IPS-18c (cell line): ENCODE results near the gene ARHGEF28.

Experiments
- H3K4me3 ChIP-seq: 2 replicates; pipeline ENCODE4 v1.7.0; 2013; ENCODE audit warnings: low read depth, mild to moderate bottlenecking, low read length, moderate library complexity; ENCODE audit not compliant: insufficient read depth
- H3K9me3 ChIP-seq: one replicate; pipeline ENCODE4 v1.6.1; 2013; ENCODE audit warnings: mild to moderate bottlenecking, low read length, moderate library complexity; ENCODE audit not compliant: control insufficient read depth, insufficient read depth

Gene ARHGEF28

DNA sequence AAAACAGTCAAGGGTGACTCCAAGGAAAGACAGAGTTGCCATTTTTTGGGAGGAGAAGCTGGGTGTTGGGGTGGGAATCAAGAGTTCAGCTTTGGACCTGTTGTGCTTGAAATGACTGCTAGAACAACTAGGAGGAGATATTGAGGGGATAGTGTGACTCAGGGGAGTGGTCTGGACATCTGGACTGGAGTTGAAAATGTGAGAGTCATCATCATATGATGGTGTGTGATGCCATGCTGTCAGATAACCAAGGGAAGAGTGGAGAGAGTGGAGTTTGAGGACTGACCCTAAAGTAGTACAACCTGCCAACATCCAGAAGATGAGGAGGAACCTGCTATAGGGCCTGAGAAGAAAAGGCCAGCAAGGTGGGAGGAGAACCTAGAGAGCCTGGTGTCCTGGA lies 199.7 kb downstream of the ARHGEF28 start:
- H3K4me3 ChIP-seq: no peak overlapping the region
- H3K9me3 ChIP-seq: no peaks in the 10 kb centered on the region

DNA sequence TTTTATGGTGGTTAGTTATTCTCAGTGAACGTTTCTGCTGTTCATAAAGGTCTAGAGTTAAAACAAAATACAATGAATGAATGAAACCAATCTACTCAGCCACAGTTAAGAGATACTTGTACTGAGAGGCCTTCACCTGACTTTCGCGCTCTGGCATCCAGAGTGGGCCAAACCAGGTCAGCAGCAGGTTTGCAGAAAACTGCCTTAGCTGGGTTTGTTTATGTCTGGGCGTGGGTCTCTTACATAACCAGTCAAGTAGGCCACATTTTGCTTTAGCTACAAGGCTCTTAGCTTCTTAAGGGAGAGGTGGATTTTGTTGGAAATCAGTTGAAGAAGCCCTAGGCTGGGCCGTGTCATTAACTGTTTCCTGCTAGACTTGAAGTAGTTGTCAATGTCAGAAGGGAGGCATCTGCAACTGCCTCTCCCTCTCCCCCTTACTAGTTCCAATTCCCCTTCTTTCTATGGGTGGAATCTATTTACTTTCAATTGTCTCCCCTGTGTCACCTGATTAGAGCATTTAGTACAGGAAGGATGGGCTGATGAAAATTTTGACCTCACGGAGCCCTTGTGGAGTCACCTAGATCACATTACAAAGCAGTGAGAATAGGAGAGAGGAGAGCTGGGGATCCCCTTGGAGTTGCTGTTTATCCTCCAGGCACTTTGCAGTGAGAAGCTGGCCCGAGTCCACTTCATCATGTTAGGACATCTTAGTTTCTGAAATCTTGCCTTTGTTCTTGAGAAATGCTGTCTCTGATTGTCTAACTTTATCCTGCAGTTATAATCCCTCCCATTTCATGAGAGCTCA lies 200.5 kb downstream of the ARHGEF28 start:
- H3K4me3 ChIP-seq: no peak overlapping the region
- H3K9me3 ChIP-seq: no peaks in the 10 kb centered on the region

DNA sequence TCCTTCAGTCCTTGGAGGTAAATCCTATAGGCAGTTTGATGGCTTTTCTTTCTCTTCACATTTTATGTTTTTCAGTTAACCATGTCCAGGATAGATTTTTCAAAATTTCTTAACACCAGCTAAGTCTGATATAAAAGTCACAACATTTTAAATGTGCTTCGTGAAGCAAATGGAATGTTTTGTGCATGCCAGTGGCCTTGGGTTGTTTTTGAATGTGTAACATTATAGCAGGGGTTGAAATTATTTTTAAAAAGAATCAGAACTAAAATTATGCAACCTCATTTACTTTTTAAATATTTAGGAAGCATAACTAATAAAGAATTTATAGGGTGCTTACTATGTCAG lies 201.1 kb downstream of the ARHGEF28 start:
- Histone ChIP-seq H3K9me3 (no peaks in the 10 kb centered on the region), H3K4me3 (no peak overlapping the region)

DNA sequence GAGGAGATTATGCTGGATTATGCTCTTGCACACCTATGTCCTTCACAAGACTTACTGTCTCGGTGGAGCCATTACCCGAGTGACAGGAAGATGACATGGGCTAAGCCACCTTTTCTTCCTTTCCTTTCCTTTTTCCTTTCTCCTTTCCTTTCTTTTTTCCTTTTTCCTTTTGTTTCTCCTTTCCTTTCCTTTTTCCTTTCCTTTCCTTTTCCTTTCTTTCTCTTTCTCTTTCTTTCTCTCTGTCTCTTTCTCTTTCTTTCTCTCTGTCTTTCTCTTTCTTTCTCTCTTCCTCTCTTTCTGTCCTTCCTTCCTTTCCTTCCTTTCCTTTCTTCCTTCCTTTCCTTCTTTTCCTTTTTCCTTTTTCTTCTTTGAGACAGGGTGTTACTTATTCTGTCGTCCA lies 202.5 kb downstream of the ARHGEF28 start:
- Histone ChIP-seq H3K9me3 (no peaks in the 10 kb centered on the region), H3K4me3 (no peak overlapping the region)

DNA sequence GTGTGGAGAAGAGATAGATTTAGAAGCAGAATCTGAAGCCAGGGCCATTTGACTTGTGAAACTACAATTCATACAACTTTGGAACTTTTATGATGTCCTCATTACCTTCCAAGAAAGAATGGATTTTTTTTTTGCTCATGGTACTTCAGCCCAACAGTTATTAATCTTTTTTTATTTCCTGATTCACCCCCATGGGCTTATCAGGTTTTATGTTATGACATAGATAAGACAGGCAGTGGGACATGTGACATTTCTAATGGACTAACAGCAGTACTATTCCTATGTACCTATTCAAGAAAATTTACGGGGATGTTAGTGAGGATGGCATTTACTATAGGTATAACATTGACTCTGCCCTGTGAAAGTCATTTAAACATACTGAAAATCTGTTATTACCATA lies 204.7 kb downstream of the ARHGEF28 start:
- no peak overlapping the region for H3K4me3 ChIP-seq
- H3K9me3 ChIP-seq: no peaks in the 10 kb centered on the region

DNA sequence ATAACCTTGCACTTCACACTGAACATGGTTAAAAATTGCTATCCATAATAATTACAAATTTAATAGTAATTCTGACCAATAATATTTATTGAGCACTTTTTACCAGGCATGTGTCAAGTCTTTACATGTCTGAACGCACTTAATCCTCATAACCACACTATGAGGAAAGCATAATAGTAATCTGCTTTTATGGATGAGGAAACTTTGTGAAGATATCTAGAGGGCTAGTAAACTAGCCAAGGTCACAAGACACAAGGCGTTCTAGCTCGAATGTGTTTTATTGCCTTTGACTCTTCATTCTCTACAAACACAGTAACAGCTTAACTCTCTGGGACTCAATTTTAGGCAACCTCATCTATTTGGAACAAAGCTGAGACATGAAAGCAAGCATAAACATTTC lies 205.1 kb downstream of the ARHGEF28 start:
- Histone ChIP-seq H3K9me3 (no peaks in the 10 kb centered on the region), H3K4me3 (no peak overlapping the region)

DNA sequence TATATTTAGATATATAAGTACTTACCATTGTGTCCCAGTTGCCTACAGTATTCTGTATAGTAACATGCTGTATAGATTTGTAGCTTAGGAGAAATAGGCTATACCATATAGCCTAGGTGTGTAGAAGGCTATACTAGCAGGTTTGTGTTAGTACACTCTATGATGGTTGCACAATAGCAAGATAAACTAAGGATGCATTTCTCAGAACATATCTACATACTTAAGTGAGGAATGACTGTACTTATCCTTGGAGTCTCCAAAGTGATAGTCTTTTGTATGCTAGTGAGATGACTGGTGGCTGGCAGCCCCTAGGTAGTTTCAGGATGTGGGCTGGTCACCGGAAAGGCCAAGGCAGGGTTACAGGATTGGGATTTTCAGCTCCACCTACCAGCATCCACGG lies 208.7 kb downstream of the ARHGEF28 start:
- H3K9me3 ChIP-seq: no peaks in the 10 kb centered on the region
- no peak overlapping the region for H3K4me3 ChIP-seq

DNA sequence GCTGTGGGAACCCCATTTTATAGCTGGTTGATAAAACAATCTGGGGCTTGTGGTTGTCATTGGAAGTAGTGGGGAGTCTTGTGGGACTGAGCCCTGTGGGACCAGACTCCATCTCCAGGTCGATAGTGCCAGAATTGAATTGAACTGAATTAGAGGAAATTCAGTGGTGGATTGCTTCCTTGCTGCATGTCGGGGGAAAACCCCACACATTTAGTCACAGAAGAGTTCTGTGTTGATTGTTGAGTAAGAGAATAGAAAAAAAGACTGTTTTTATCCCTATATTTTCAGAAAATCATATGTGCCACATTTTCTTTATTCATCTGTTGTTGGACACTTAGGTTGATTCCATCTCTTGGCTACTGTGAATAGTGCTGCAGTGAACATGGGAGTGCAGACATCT lies 209.7 kb downstream of the ARHGEF28 start:
- Histone ChIP-seq H3K9me3 (no peaks in the 10 kb centered on the region), H3K4me3 (no peak overlapping the region)

DNA sequence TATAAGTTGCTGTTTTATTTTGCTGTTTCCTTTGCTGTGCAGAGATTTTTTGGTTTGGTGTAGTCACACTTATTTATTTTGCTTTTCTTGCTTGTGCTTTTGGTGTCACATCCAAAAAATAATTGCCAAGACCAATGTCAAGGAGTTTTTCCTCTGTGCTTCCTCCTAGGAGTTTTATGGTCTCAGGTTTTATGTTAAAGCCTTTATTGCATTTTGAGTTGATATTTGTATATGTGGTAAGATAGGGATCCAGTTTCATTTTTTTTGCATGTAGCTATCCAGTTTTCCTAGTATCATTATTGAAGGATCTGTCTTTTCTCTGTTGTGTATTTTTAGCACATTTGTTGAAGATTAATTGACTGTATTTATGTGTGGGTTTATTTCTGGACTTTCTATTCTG lies 210.6 kb downstream of the ARHGEF28 start:
- Histone ChIP-seq H3K9me3 (no peaks in the 10 kb centered on the region), H3K4me3 (no peak overlapping the region)

DNA sequence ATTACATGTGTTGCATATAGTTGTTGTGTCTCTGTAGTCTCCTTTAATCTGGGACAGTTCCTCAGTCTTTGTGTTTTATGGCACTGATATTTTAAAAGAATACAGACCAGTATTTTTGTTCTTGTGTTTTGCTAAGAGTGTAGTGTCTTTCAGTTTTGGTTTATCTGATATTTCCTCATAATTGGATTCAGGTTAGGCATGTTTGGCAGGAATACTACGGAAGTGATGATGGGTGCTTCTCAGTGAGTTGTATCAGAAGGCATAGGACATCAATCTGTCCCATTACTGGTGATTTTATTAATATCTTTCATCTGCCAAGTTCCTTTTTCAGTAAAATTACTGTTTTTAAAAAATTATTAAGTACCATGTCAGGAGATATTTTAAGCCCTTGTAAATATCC lies 212.9 kb downstream of the ARHGEF28 start:
- no peaks in the 10 kb centered on the region for H3K9me3 ChIP-seq
- H3K4me3 ChIP-seq: no peak overlapping the region

DNA sequence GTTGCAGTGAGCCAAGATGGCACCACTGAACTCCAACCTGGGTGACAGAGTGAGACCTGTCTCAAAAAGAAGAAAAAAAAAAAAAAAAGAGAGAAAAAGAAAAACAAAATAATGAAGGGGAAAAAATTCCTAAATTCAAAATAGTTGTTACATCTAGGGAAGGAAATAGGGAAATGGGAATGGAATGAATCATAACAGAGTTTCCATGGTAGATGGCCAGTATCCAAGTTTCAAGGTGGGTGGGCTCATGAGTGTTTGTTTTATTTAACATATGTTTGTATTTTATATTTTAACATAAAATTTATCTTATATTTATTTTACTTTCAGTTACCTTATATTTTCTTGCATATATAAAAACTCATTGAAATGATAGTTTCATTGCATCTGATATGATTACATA lies 215.6 kb downstream of the ARHGEF28 start:
- H3K4me3 ChIP-seq: no peak overlapping the region
- H3K9me3 ChIP-seq: no peaks in the 10 kb centered on the region

DNA sequence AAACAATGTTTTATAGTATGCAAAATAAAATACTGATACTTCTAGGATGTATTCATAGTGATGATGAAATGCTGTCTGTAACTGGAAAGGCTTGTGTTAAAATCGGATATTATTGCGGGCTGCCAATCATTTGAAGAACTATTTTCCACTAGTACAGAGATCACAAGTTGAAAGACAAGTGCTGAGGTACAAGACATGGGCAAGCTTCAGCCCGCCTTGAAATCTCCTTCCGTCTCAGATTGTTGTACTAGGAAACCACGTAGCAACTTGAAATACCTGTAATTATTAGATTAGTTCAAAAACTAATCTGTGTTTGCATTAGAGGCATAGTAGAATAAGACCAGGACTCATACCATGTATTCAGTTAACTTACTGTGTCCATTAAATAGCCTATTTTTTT lies 218.2 kb downstream of the ARHGEF28 start:
- H3K9me3 ChIP-seq: no peaks in the 10 kb centered on the region
- no peak overlapping the region for H3K4me3 ChIP-seq

DNA sequence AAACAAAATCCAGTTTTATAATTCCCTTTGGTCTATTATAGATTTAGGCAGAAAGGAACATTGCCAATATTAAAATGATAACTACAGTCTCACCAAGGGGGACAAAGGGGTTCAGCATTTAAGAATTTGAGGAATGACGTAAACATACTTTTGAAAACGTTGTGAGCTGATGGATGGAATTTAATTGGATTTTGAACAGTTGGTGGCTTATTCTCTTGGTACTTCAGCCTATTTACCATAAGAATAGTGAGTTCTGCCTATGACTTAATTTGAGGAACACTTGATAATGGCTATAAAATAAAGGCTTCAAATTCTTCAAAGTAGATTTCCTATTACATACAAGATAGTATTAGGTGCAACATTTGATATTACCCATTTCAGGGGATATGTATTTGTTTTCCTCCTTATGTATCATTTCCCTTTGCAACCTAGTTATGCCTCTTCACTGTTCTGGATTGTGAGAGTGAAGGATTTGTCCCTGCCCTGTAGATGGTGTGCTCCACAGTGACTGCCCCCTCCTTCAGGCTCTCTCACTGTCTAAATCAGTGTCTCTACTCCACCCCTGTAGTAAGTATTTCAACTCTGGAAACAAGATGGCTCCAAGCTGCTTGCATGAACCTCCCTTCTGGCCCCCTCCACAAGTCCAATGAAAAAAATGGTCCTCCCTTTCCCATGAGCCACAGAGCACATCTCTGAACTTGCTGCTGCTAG lies 225.6 kb downstream of the ARHGEF28 start:
- Histone ChIP-seq H3K9me3 (no peaks in the 10 kb centered on the region), H3K4me3 (no peak overlapping the region)

DNA sequence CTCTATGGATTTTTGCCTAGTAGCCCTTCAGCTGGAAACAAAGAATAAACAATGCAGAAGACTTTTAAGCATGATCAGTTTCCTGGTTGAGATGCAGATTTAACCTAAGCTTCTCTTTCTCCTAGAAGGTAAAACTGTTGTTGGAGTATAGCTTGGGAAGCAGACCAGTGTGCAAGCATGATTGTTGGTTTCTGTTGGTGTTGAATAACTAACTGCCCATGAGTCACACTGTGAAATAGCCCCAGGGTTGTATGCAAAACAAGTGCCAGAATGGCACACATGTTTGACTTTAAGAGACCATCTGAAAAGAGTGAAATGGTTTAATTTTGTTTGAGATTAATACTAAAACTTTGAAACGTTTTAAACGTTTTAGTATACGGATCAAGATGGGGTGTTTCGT lies 227.1 kb downstream of the ARHGEF28 start:
- H3K9me3 ChIP-seq: no peaks in the 10 kb centered on the region

DNA sequence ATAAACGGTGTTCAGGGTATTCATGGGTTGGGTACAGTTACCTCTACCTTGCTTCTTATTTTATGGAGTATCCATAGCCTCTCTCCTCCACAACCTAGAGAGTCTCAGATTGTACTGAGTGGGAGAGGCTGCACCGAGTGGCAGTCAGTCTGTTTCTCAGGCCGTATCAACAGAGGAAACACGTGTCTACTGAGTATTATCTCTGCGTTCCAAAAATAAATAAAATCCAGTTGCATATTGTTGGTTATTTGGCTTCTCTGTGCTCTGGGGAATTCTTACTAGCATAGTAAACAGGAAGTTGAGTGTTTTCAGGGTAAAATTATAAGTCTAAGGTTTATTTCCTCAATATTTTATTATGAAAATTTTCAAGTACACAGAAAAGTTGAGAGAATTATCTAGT lies 231.0 kb downstream of the ARHGEF28 start:
- Histone ChIP-seq H3K9me3 (no peaks in the 10 kb centered on the region), H3K4me3 (no peak overlapping the region)

More for the DNA sequence above, 227.1 kb downstream of the ARHGEF28 start:
- H3K4me3 ChIP-seq: no peak overlapping the region

DNA sequence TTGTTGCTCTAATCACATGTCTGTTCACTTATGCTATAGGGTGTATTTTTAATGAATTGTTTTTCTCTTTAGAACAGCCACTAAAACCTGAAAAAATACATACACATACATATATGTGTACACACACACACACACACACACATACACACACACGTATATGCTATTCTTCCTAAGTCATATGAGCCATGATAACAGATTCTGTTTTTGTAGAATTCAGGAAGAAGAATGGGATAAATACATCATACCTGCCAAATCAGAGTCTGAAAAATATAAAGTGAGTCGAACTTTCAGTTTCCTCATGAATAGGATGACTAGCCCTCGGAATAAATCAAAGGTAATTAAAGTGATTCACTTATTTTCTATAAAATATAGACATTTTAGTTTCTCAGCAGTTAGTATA lies 231.4 kb downstream of the ARHGEF28 start:
- no peaks in the 10 kb centered on the region for H3K9me3 ChIP-seq
- H3K4me3 ChIP-seq: no peak overlapping the region

DNA sequence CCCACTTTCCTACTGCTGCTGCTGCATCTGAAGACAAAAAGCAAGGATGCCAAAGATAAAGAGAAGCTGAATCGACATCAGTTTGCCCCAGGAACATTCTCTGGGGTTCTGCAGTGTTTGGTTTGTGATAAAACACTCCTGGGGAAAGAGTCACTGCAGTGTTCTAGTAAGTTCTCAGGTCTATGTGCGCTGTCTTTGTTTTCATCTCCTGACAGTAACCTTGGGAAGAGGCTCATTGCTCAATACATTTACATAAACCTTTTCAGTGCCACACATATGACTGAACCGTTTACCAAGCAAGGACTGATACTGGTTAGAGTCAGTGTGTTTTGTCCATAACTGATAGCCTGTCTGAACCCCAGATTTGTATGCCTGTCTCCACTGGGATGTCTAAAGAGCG lies 232.1 kb downstream of the ARHGEF28 start:
- Histone ChIP-seq H3K4me3 (no peak overlapping the region), H3K9me3 (no peaks in the 10 kb centered on the region)

DNA sequence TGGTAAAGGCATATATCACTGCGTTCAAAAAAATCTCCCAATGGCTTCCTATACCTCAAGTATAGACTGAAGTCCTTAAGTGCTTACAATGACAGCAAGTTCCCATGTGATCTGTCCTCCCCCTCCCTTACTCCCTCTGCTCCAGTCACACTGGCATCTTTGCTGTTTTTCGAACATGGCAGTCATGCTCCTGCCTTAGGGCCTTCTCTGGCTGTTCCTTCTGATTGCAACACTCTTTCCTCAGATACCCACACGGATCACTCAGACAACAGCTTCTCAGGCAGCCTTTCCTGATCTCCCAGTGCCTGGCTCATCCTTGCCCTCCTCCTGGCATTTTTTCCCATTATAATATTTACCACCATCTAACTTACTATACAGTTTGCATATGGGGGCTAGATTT lies 232.8 kb downstream of the ARHGEF28 start:
- H3K4me3 ChIP-seq: no peak overlapping the region
- no peaks in the 10 kb centered on the region for H3K9me3 ChIP-seq

DNA sequence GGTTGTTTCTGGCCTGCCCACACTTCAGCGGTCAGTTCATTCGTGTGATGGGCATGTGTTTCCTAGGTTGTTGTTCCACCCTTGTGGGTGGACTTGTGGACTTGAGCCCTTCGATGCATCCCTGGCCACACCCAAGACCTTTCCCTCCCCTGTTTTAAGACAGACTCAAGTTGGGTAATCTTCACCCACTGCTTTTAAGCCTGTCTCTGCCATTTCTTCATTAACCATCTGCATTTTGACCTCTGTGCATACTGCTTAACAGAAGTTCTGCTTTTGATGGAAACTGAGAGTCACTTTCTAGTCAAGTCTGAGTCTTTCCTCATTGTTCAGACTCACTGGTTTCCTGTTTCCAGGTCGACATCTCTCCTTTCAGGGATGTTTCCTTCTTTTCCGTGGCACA lies 233.7 kb downstream of the ARHGEF28 start:
- H3K9me3 ChIP-seq: no peaks in the 10 kb centered on the region

More for the DNA sequence above, 233.7 kb downstream of the ARHGEF28 start:
- H3K4me3 ChIP-seq: no peak overlapping the region
